Measurements from ENCODE around the gene NCAM1.
A peak's percentile ranks its signal among the peaks of the same experiment; 100 is the strongest.
"Not testable (repeated sequence)": the region's sequence is repeated elsewhere in the genome, so short reads cannot be mapped to it uniquely, and the experiment has no call there.

The NCAM1 gene

DNA sequence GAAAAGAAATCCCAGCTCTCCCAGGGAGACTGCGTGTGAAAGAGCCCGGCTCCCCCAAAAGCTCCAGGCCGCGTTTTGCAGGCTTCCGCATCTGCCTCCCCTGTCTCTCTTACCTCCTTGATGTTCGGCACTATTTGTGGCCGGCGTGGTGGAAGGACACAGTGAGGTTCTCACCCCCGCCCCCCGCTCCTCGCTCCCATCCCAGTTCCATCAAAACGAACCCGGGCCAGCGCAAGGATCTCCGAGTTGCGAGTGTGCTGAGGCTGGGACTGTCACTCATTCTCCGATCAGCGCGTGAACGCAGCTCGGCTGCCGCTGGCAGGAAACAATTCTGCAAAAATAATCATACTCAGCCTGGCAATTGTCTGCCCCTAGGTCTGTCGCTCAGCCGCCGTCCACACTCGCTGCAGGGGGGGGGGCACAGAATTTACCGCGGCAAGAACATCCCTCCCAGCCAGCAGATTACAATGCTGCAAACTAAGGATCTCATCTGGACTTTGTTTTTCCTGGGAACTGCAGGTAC lies at the start of gene NCAM1:
Gene NCAM1, plus strand, starts transcription at position 275 of the 523 bp plus-strand sequence.
- peak; percentile 85 for DNase-seq

- DNase-seq, result no peak
Measured at GRCh38 chr11:112922606-112923005, 38.6 kb upstream of the NCAM1 start.

DNA sequence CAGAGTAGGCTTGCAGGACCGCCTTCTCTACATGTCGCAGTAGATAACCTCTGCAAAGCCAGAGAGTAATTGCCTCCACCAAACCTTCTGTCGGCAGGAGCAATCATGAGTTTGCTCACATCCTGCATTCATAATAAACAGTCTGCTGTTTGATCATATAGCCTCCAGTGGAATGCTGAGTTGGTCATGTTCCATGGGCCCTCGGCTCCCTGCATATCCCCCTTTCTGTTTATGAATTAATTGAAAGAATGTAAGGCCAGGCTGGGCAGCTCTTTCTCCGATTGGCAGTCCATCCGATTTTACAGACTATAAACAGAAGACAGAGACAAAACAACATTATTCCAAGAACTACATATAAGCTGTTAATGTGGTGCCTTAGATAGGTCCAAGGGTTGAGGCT lies 36.4 kb upstream of the NCAM1 start:
- not testable (repeated sequence) for DNase-seq

DNA sequence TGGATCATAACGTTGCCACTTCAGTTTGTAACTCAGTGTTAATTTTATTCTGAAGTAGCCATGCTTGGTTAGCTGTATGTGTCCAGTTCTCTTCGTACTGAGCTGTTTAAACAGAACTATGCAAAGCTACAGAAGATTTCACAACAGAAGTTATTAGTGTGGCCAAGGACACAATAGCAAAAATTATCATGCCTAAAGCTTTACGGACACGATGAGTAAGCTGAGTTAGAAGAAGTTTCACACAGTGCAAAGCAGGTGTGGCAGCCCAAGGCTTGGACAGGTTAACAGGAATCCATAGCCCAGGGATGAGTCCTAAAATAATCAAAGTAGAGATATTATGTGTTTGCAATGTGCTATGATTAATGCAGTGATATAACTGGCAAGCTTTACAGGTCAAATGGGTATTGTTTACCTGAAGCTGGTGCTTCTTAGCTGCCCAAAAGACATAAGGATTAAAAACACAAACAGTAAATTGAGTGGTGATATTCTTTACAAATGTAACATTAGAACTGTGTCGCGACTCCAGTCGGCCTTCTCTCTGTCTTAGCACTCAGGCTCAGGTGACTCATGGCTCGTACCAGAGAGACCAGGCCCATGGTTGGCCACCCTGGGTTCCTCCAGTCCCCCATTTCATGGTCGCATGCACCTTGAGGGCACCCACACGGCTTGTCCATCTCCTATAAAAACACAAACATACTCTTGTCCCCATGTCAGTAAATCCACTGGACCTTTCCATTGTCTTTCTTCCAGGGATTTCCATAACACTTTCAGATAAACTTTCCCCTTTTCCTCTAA lies 35.5 kb upstream of the NCAM1 start:
- DNase-seq, result no peak

DNA sequence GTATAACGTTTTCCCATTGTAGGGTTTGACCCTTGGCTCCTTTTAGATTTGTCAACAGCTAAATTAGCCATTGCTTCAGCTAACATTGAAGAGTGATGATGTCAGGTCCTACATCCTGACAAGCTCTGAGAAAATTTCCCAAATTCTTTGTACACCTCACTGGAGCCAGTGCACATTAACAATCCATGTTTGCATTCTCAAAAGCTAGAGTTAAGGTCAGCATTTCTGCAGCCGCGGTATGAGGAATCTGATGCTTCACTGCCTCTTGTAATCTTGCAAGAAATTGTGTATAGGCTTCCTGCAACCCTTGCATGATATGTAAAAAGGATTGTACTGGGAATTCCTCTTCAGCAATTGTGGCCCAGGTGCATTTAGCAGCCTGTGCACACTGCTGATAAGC lies 33.1 kb upstream of the NCAM1 start:
- no peak for DNase-seq

GRCh38 chr11:112929432-112929831 lies 31.8 kb upstream of the NCAM1 start:
- no peak for DNase-seq

DNA sequence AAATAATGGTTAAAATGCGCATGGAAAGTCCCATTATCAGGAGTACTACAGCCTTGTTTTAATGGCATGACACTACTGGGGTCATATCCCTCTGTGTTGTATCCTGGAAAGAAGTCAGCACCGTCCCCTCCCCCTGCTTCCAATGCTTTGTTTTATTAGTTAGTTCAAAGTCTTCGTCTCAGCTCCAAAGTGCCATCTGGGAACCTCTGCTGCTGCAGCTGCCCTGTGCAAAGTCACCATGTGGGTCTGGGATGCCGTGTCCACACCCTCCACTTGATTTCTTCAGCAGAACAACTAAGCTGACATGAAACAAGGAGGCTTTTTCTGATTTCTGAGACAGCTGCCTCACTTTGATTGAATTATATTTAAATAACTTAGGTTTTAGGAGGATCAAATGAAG lies 29.5 kb upstream of the NCAM1 start:
- no peak for DNase-seq

DNA sequence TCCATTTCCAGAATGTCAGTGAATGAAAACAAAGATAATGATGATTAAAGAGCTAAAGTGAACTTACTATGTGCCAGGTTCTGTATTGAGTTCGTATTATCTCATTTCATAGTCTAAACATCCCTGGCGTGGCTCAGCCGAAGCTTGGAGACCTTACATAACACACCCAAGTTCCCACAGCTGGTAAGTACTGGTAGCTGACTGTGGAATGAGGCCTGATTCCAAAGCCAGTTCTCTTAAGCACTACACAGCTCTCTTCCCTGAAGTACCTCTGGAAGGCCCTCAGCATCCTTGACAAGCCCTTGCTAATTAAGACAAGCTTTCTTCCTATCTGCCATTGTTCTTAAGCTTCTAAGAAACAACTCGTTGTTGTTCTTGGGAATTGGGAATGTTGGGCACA lies 28.6 kb upstream of the NCAM1 start:
- DNase-seq, result no peak

DNA sequence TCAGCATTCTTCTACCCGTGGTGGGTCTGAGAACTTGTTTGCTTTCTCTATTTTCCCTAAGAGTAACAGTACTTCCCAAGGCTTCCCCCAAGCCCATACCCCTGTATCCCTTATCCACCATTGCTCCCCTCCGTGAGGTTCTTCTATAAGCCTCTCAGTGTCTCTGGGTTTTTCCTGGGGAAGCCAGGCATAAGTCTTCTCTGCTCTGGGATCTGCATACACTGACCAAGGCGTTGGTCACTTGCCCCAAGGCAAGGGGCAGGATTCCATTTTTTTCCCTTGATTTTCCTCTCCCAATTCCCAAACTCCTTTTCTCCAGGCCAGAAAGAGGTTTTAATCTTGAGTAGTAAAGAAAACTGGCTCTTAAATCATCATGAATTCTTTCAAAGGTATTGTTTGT lies 27.2 kb upstream of the NCAM1 start:
- DNase-seq, result no peak

DNA sequence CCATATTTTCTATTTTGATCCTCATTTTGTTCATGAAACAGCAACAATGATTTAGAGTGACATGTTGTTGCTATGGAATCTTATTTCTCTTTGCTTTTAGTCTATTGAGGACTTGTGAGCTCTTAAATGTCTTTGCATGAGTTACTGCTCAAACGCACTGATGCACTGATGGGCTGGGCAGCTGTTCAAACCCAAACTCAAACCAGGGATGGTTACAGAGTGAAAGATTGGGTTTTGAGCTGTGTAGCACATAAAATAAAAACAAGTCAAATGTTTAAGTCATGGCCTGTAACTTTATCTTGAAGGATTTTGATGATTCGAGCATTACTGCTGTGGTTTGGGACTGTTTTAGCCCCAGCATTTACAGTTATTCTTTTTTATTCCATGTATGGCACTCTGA lies 20.1 kb upstream of the NCAM1 start:
- DNase-seq, result no peak

DNA sequence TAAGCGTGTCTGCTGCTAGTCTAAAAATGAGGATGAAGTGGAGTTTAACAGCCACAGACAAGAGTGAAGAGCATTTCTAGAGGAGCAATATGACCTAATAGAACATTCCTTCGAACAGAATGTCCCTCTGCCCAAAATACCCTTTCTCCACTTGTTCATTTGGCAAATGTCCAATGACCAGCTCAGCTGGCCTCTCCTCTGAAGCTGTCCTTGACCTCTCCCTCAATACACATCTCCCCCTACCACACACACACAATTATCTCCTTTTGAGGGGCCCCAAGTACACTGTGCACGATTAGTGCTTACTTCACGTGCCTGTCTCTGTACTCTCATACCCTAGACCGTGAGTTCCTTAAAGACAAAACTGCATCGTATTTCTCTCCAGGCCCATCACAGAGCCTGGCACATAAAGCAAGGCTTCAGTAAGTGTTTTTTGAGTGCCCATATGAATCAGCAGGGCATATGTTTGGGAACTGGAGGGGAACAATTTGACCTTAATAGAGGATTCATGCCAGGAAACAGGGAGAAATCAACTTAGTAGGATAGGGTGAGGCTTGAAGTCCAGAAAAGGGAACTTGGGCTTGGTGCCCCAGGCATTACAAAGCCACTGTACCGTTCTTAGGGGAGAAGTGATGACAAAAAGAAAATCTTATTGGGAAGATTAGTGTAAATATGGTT lies 18.1 kb upstream of the NCAM1 start:
- DNase-seq, result no peak

GRCh38 chr11:112946866-112947265 lies 14.4 kb upstream of the NCAM1 start:
- DNase-seq, result no peak

DNA sequence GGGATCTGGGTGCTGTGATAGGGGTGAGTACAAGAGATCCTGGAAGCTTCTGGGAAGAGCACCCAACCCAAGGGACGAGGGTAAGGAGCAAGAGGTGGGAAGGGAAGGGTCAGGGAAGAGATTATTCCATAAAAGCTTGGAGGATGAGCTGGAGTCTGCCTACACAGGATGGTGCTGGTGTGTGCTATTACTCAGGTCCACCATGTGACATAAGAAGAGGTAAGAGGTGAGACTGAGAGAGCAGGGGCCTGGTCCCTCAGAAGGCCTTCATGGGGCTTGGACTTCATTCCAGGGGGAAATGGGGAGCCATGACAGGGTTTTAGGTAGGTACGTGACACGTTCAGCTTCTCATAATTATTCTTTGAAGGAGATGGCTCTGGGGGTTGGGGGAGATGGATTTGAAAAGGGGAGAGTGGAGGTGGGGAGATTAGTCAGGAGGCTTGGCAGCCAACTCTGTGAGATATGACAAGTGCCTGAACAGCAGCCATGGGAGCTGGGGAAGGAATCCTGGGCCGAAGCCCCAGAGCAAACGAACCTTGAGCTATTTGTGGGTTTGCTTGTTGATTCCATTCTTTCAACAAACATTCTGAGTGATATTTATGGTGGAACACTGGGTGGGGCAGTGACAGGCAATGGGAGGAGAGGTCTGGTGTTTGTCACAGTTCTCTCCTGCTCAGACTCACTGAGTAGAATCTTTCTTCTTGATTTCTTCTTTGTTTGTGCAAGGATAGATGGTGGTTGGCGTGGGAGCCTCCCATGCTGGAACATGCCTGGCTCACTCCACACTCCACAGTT lies 11.2 kb upstream of the NCAM1 start:
- DNase-seq, result no peak

DNA sequence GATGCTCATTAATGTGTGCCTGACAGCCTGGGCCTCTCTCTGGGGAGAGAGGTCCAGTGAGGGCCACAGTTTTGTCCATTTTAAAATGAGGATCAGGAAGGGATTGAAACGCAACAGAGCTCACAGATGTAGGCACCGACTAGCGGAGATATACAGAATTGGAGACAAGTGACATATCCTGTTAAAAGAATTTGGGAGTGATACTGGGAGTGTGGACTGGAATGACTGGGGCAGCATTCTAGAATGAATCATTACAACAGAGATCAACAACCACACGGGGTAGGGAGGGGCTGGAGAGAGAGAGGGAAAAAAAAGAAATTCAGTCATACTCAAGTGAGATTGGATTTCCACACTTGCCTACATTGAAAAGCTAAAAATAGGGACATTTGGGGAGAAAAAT lies 2.5 kb upstream of the NCAM1 start:
- DNase-seq, result no peak

GRCh38 chr11:112961751-112962578 lies 745 bp downstream of the NCAM1 start:
- peak; percentile 74 for DNase-seq

- peak; percentile 79 for DNase-seq
Measured at GRCh38 chr11:112962579-112963367, 1.6 kb downstream of the NCAM1 start.

GRCh38 chr11:112963368-112963955 lies 2.2 kb downstream of the NCAM1 start:
- DNase-seq, result peak; percentile 62

DNA sequence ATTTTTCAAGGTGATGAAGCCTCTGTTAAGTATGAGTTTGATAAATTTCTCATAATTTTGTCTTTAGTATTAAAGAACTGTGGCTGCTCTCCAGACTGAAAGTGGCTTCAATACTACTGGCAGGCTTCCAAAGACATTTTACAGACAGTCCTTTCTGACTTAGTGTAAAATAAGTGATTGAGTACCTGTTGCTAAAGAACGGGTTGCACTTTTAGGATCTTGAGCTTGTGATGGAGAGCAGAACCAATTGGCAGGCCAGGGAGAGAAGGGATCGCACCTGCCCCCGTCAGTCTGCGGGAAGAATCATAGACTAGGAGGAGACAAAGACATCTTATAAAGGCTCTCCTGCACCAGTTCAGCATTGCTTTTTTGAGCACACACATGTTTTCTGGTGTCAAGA lies 4.4 kb downstream of the NCAM1 start:
- DNase-seq, result no peak

DNA sequence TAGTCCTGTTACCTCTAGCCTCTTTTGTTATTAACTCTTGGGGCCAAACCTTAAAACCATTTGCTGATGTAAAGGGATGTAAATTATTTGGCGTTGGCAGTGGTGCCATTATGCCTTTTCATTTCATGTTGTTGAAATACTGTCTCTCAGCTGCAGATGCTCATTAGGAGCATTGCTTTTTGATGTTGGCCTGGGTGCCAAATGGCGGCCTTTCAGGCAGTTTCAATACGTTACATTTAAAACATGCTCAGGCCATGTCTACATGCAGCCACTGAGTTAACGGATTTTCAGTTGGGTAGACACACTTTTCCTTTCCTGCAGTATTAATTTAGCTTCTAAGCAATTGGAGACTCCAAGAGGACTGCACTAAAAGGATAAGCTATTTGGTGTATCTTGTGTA lies 5.3 kb downstream of the NCAM1 start:
- no peak for DNase-seq

DNA sequence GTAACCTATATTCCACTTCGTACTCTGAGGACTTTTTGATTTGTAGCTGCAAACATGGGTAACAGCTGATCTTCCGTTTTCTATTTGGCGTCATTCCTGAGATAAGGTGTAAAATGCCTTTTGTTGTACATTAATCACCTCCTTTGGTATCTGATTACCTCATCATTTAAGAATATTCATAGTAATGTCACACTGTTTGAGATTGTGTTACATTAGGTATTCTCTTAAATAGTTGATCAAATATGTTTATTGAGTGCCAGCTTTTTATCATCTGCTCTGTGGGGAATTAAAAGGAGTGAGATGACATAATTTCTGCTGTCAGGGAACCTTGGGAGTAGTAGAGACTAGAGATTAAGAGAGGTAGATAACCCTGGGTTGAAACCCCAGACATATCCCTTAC lies 5.9 kb downstream of the NCAM1 start:
- DNase-seq, result no peak
